HepG2 (cell line): ENCODE measurements around the gene RAET1L. TPM values are rescaled to one million over a fixed set of nuclear protein-coding genes. Genes with fewer than 3 reads are reported as not detected.
"Not testable (repeated sequence)": the region's sequence is repeated elsewhere in the genome, so short reads cannot be mapped to it uniquely, and the experiment has no call there.

ENCODE experiments used
- ATAC-seq: fragments of 200-7000 bp; cut with Tn5 transposase; 3 replicates; pipeline ENCODE4 v1.9.1; 2020; ENCODE audit warnings: mild to moderate bottlenecking, moderate library complexity
- BruUV-seq: library from RNA; stranded (reverse); fragments of 400-500 nt; replicated peaks from 2 replicates; lab custom pipeline; 2021; lab: Mats Ljungman, UMichigan
- CTCF ChIA-PET: fragments of 300-600 bp; formaldehyde crosslinking; extraction: SDS; loops from one replicate; lab custom pipeline; 2021; ENCODE audit warnings: low total read pairs, inconsistent platforms, low intra/inter-chr PET ratio; lab: Yijun Ruan, JAX
- POLR2A ChIA-PET: fragments of 350-600 bp; sonication (Branson Sonifier 250); formaldehyde crosslinking; loops from one replicate; lab custom pipeline; 2020; ENCODE audit warnings: antibody characterized with exemption, inconsistent platforms; lab: Yijun Ruan, JAX
- DNase-seq: peaks from one replicate; pipeline ENCODE4 v3.0.0-alpha.2; 2015; ENCODE audit warnings: low spot score
- FAIRE-seq: peaks from 3 replicates; lab custom pipeline; 2011; peaks lifted over from hg19 to GRCh38; lab: Jason Lieb, UNC
- H2AFZ ChIP-seq: one replicate; pipeline ENCODE4 v1.6.1; 2011; ENCODE audit warnings: low read length, inconsistent platforms
- H3K27ac ChIP-seq: fragments of 300-600 bp; 3 replicates; pipeline ENCODE4 v1.8.0; 2011; ENCODE audit warnings: mixed run types, mild to moderate bottlenecking, mixed read lengths, low read length, inconsistent platforms; ENCODE audit not compliant: insufficient read depth; ENCODE audit errors: extremely low read length
- H3K27me3 ChIP-seq, 2 experiments: fragments of 200-600 bp in 1 of 2; 2 replicates in 1 of 2; 3 replicates in 1 of 2; pipeline versions ENCODE4 v1.6.0 to v1.8.0; 2011; ENCODE audit warnings: low read length in 2 of 2, mild to moderate bottlenecking in 2 of 2, moderate library complexity in 2 of 2, inconsistent platforms in 1 of 2; ENCODE audit not compliant: insufficient read depth in 2 of 2, control insufficient read depth in 1 of 2
- H3K36me3 ChIP-seq, 2 experiments: fragments of 200-600 bp in 1 of 2; replicated peaks in 1 of 2; 2 replicates in 1 of 2; 3 replicates in 1 of 2; pipeline versions ENCODE4 v1.5.1 to v1.8.0; 2011; ENCODE audit warnings: low read length in 2 of 2, inconsistent platforms in 1 of 2; ENCODE audit not compliant: insufficient read depth in 2 of 2, control insufficient read depth in 1 of 2
- H3K4me1 ChIP-seq: 2 replicates; pipeline ENCODE4 v1.5.1; 2012; ENCODE audit warnings: low read length, inconsistent platforms; ENCODE audit not compliant: insufficient read depth
- H3K4me2 ChIP-seq: 2 replicates; pipeline ENCODE4 v1.6.0; 2011; ENCODE audit warnings: low read depth, low read length, inconsistent platforms
- H3K4me3 ChIP-seq, 3 experiments: fragments of 200-600 bp in 1 of 3; sonication (generic), shearing (Covaris generic) in 1 of 3; replicated peaks in 1 of 3; 2 replicates each; pipeline ENCODE4 v1.5.1; 2011 to 2016; ENCODE audit warnings: low read length in 3 of 3, inconsistent platforms in 2 of 3, low read depth in 2 of 3, mild to moderate bottlenecking in 2 of 3, control low read depth in 1 of 3, mixed read lengths in 1 of 3; ENCODE audit not compliant: insufficient read depth in 1 of 3
- H3K79me2 ChIP-seq: one replicate; pipeline ENCODE4 v1.6.1; 2011; ENCODE audit warnings: low read length, inconsistent platforms; ENCODE audit not compliant: insufficient read depth
- H3K9ac ChIP-seq: 2 replicates; pipeline ENCODE4 v1.6.0; 2011; ENCODE audit warnings: mild to moderate bottlenecking, low read depth, low read length, inconsistent platforms; ENCODE audit not compliant: insufficient read depth
- H3K9me3 ChIP-seq: 2 replicates; pipeline ENCODE4 v1.5.1; 2012; ENCODE audit warnings: mild to moderate bottlenecking, low read length
- H4K20me1 ChIP-seq: 2 replicates; pipeline ENCODE4 v1.6.0; 2011; ENCODE audit warnings: inconsistent platforms, mild to moderate bottlenecking, low read length, moderate library complexity; ENCODE audit not compliant: insufficient read depth
- ARNT ChIP-seq: fragments of 450-650 bp; IDR thresholded peaks from 2 replicates; pipeline ENCODE4 v1.6.1; 2017
- ATF7-NPFF ChIP-seq: sonication (generic); formaldehyde crosslinking; IDR thresholded peaks from 2 replicates; pipeline ENCODE4 v1.8.1; 2023; ENCODE audit warnings: mild to moderate bottlenecking, low read depth, missing genetic modification reagents, moderate library complexity
- BRD4 ChIP-seq: sonication (generic); formaldehyde crosslinking; IDR thresholded peaks from 2 replicates; pipeline ENCODE4 v1.4.0; 2020; ENCODE audit warnings: missing genetic modification reagents
- CENPT ChIP-seq: sonication (generic); formaldehyde crosslinking; IDR thresholded peaks from 2 replicates; pipeline ENCODE4 v1.8.0; 2022; ENCODE audit warnings: low read depth, mild to moderate bottlenecking, moderate library complexity, missing genetic modification reagents
- CTCF ChIP-seq: sonication (generic); formaldehyde crosslinking; IDR thresholded peaks from 2 replicates; pipeline ENCODE4 v1.5.0; 2020; ENCODE audit warnings: mild to moderate bottlenecking, missing genetic modification reagents, moderate library complexity
- E2F2 ChIP-seq: sonication (generic); formaldehyde crosslinking; IDR thresholded peaks from 2 replicates; pipeline ENCODE4 v1.4.0; 2020; ENCODE audit warnings: missing genetic modification reagents, borderline replicate concordance
- MAF1 ChIP-seq: sonication (generic); formaldehyde crosslinking; IDR thresholded peaks from 2 replicates; pipeline ENCODE4 v1.5.0; 2020; ENCODE audit warnings: missing genetic modification reagents, borderline replicate concordance
- RBM22 ChIP-seq: fragments of 200-400 bp; formaldehyde crosslinking; optimal IDR thresholded peaks from 2 replicates; pipeline ENCODE3; 2017; ENCODE audit warnings: mild to moderate bottlenecking, low read length, moderate library complexity
- RBM39 ChIP-seq: fragments of 200-400 bp; formaldehyde crosslinking; IDR thresholded peaks from one replicate; pipeline ENCODE4 v1.6.1; 2018; ENCODE audit warnings: antibody characterized with exemption, mild to moderate bottlenecking, low read depth, low read length; ENCODE audit not compliant: poor library complexity, severe bottlenecking
- SMC3 ChIP-seq: IDR thresholded peaks from 2 replicates; pipeline ENCODE4 v1.6.1; 2011; ENCODE audit warnings: low read length, improper control_type of control experiment
- STAG1 ChIP-seq: sonication (generic); formaldehyde crosslinking; IDR thresholded peaks from 2 replicates; pipeline ENCODE4 v1.4.0; 2020; ENCODE audit warnings: missing genetic modification reagents
- THAP11 ChIP-seq: IDR thresholded peaks from 2 replicates; pipeline ENCODE4 v1.6.1; 2016; ENCODE audit warnings: missing biosample characterization, missing genetic modification reagents
- U2AF1 ChIP-seq: fragments of 200-400 bp; formaldehyde crosslinking; optimal IDR thresholded peaks from 2 replicates; pipeline ENCODE3; 2017; ENCODE audit warnings: mild to moderate bottlenecking, low read depth, low read length
- YY1 ChIP-seq: IDR thresholded peaks from 2 replicates; pipeline ENCODE4 v1.6.1; 2011; ENCODE audit warnings: low read length, low read depth, moderate library complexity, mild to moderate bottlenecking; ENCODE audit not compliant: insufficient read depth, insufficient replicate concordance
- ZBTB38 ChIP-seq: sonication (generic); formaldehyde crosslinking; IDR thresholded peaks from 2 replicates; pipeline ENCODE4 v1.5.1; 2020; ENCODE audit warnings: mild to moderate bottlenecking, missing genetic modification reagents
- ZNF619 ChIP-seq: sonication (generic); formaldehyde crosslinking; IDR thresholded peaks from 2 replicates; pipeline ENCODE4 v1.4.0; 2020; ENCODE audit warnings: mild to moderate bottlenecking, missing genetic modification reagents
- ZNF674 ChIP-seq: sonication (generic); formaldehyde crosslinking; IDR thresholded peaks from 2 replicates; pipeline ENCODE4 v1.5.0; 2020; ENCODE audit warnings: low read depth, mild to moderate bottlenecking, missing genetic modification reagents
- WGBS: methylation state at CpG from one replicate; pipeline ENCODE4 v1.1.6; 2017; ENCODE audit warnings: low lambda C conversion rate; 5-methylcytosine and 5-hydroxymethylcytosine counted together
- in situ Hi-C: cut with HindIII; loops from 2 replicates; pipeline ENCODE4 v1.10.0; 2017; ENCODE audit warnings: low pct_unique_long_range_greater_than_20kb; ENCODE audit not compliant: extremely low pct_ligation_motif_present
- intact Hi-C: fragments of 100-400 bp; cut with micrococcal nuclease; formaldehyde crosslinking; loops from one replicate; pipeline ENCODE4 v1.10.0; 2022; ENCODE audit not compliant: unreplicated experiment
- polyA plus RNA-seq, 8 experiments: library from polyadenylated mRNA; depleted of rRNA in 3 of 8; stranded (reverse) in 7 of 8; unstranded in 1 of 8; fragments of >200 nt; fragmentation: Illumina TruSeq in 4 of 8; extraction: Trizol in 4 of 8; gene quantifications; 2 replicates each; pipeline versions ENCODE4 v1.2.1 to v1.2.3, GENCODE V29; 2011 to 2016; ENCODE audit warnings: low read depth in 4 of 8, missing spikeins in 1 of 8, mixed read lengths in 1 of 8; ENCODE audit not compliant: insufficient read depth in 1 of 8
- total RNA-seq, 5 experiments: library from RNA; depleted of rRNA; stranded (reverse); fragments of >200 nt; fragmentation: Illumina TruSeq; extraction: Trizol; gene quantifications; 2 replicates each; pipeline ENCODE4 v1.2.3, GENCODE V29; 2016; ENCODE audit warnings: low read depth in 1 of 5
- TF ChIP-seq, protein P1 (sequence below): sonication (generic); formaldehyde crosslinking; IDR thresholded peaks from 2 replicates; pipeline ENCODE4 v1.5.0; 2020; ENCODE audit warnings: mild to moderate bottlenecking, missing genetic modification reagents, borderline replicate concordance

RAET1L gene
- total and polyA plus RNA-seq, 2 of the 13 experiments (the other 11 are each of a cell fraction or from before 2014, with no cell fraction given) = not detected

DNA sequence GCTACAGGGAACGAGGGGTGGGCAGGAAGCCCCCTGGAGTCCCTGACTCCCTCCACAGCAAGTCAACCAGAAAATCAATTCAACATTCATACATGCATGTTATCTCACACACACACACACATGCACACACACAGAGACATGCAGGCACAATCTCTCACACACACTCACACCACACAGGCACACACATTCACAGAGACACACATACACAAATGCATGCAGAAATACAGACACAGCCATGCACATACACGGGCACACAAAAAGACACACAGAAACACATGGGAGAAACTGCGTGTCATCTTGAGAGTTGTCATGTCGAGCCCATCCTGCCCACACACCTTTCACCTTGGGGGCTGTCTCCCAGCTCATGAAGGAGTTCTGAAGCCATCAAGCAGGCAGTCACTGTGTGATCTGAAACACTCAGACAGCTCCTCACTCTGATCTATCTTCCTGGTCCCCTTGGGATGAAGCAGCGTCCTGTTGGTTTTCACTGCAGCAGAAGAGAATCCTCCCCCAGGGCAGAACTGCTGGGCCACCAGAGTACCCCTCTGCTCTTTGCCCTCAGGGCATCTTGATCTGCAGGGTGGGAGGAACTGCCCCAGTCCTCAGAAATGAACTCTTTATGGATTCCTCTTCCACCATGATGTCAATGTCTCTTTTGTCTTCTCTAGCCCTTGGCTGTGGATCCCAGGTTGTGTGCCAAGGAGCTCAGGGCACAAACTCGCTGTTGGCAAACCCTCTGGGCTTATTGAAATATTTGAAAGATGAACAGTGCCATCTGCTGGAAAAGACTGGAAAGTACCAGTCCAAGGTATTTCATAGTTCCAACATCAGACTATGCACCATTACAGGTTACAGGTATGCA is 8.8 kb downstream of the RAET1L start (continued):
- TF ChIP-seq, protein P1, sequence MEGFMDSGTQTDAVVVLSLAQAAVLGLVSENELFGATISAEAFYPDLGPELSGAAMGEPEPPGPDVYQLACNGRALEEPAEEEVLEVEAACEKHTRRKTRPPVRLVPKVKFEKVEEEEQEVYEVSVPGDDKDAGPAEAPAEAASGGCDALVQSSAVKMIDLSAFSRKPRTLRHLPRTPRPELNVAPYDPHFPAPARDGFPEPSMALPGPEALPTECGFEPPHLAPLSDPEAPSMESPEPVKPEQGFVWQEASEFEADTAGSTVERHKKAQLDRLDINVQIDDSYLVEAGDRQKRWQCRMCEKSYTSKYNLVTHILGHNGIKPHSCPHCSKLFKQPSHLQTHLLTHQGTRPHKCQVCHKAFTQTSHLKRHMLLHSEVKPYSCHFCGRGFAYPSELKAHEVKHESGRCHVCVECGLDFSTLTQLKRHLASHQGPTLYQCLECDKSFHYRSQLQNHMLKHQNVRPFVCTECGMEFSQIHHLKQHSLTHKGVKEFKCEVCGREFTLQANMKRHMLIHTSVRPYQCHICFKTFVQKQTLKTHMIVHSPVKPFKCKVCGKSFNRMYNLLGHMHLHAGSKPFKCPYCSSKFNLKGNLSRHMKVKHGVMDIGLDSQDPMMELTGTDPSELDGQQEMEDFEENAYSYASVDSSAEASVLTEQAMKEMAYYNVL (CRISPR knock-in tag) = no peak
- TF ChIP-seq ZNF619 (CRISPR knock-in tag) (no peak), BRD4 (CRISPR knock-in tag) (no peak), ARNT (no peak), THAP11 (CRISPR knock-in tag) (no peak), U2AF1 (no peak), CENPT (CRISPR knock-in tag) (no peak), E2F2 (CRISPR knock-in tag) (no peak), MAF1 (CRISPR knock-in tag) (no peak), ZBTB38 (CRISPR knock-in tag) (no peak), STAG1 (CRISPR knock-in tag) (peak; percentile 82), RBM22 (no peak), CTCF (CRISPR knock-in tag) (peak; percentile 81), ATF7-NPFF (no peak), SMC3 (peak; percentile 72; the same call in 1 of the 2 replicates), YY1 (no peak), ZNF674 (CRISPR knock-in tag) (no peak), RBM39 (no peak)

DNA sequence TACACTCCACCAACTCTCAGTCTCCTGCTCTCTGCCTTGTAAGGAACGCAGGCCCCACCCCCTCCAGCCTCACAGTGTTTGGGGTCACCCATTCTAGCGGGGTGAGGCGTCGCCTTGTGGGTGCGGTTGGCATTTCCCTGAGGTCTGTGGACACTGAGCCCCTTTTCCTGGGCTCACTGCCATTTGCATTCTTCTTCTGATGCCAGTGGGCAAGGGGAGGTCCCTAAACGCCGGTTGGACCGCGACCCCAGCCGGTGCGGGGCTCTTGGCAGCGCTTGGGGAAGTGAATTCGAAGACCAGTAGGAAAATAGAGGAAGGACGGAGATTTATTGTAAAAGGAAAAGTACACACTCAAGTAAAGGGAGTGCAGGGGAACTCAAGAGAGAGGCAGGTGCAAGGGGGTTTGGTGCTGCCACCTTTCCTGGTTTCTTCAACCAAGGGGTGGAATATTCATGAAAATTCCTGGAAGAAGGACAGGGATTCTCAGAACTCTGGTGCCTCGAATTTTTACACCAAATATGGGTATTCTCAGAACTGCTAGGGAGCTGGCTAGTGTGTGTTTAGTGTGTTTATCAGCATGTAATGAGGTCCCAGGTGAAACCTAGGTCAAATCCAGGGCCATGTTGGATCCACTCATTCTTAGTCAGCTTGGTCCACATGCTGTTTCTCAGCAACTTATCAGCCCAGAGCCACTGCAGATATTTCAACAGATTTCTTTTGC is 9.9 kb downstream of the RAET1L start:
- in situ Hi-C loops, H3K4me2 ChIP-seq, H2AFZ ChIP-seq, H3K36me3 ChIP-seq, POLR2A ChIA-PET, H3K79me2 ChIP-seq, H4K20me1 ChIP-seq, FAIRE-seq, BruUV-seq, H3K4me3 ChIP-seq, H3K9ac ChIP-seq, H3K27ac ChIP-seq, H3K9me3 ChIP-seq, H3K4me1 ChIP-seq, DNase-seq: not testable (repeated sequence)
- 10% methylated on average over 15 of the region's 15 CpGs for WGBS
- peaks cover 4 to 30% of the 10 kb centered on the region in 2 experiments for H3K27me3 ChIP-seq
- CTCF ChIA-PET = interaction anchor here (1.9 to 3.9 kb wide), 2 partner anchors 82 to 181 kb away, joined by 6 to 64 read pairs; no protein-coding TSS in a partner anchor
- intact Hi-C loops = loop anchor here (1.0 to 2.0 kb wide), 2 partner anchors 81 to 175 kb away; no protein-coding TSS in a partner anchor
- peak; percentile 47 for ATAC-seq
